ENCODE measurements around the gene TDRKH. TPM values are rescaled to one million over a fixed set of nuclear protein-coding genes. Genes with fewer than 3 reads are reported as not detected.

Gene TDRKH
- total RNA-seq, 4 donors from 2014 or later = 4.0 to 8.7 (median 6.1) TPM

GRCh38 chr1:151819976-151820623 lies 29.8 kb upstream of the TDRKH start:
- peaks cover 0 to 15% (median 0%) of the 10 kb centered on the region in 4 donors for H3K36me3 ChIP-seq
- DNase-seq (ENCODE audit: extremely low spot score) = no peak
- TF ChIP-seq POLR2AphosphoS5 (IDR thresholded peaks at IDR 0.05) (no peak), POLR2A (IDR thresholded peaks at IDR 0.05; ENCODE audit: low read depth) (no peak), EP300 (IDR thresholded peaks at IDR 0.05) (no peak)
- TF ChIP-seq, protein P1, sequence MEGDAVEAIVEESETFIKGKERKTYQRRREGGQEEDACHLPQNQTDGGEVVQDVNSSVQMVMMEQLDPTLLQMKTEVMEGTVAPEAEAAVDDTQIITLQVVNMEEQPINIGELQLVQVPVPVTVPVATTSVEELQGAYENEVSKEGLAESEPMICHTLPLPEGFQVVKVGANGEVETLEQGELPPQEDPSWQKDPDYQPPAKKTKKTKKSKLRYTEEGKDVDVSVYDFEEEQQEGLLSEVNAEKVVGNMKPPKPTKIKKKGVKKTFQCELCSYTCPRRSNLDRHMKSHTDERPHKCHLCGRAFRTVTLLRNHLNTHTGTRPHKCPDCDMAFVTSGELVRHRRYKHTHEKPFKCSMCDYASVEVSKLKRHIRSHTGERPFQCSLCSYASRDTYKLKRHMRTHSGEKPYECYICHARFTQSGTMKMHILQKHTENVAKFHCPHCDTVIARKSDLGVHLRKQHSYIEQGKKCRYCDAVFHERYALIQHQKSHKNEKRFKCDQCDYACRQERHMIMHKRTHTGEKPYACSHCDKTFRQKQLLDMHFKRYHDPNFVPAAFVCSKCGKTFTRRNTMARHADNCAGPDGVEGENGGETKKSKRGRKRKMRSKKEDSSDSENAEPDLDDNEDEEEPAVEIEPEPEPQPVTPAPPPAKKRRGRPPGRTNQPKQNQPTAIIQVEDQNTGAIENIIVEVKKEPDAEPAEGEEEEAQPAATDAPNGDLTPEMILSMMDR (IDR thresholded peaks at IDR 0.05) = no peak
- no peak overlapping the region for H3K27ac ChIP-seq (replicated peaks in 1 of 4)
- intact Hi-C loops (cut with DNase I) = no loop called here
- WGBS = 74% methylated on average over 7 of the region's 7 CpGs
- peaks cover 0 to 3% (median 0%) of the 10 kb centered on the region in 4 donors for H3K4me1 ChIP-seq
- no peak overlapping the region for H3K4me3 ChIP-seq
- no peaks in the 10 kb centered on the region for H3K9me3 ChIP-seq
- peaks cover 0 to 18% (median 0%) of the 10 kb centered on the region in 4 donors for H3K27me3 ChIP-seq

- intact Hi-C loops (cut with DNase I) = no loop called here
- peaks cover 0 to 18% (median 0%) of the 10 kb centered on the region in 4 donors for H3K27me3 ChIP-seq
- WGBS = 88% methylated on average over 12 of the region's 12 CpGs
Observed at GRCh38 chr1:151819227-151819835, 29.0 kb upstream of the TDRKH start.

GRCh38 chr1:151817353-151817730 lies 27.0 kb upstream of the TDRKH start:
- intact Hi-C loops (cut with DNase I) = no loop called here
- Histone ChIP-seq H3K4me3 (no peak overlapping the region), H3K27me3 (peaks cover 0 to 13% (median 0%) of the 10 kb centered on the region in 4 donors), H3K9me3 (no peaks in the 10 kb centered on the region), H3K36me3 (peaks cover 0 to 23% (median 0%) of the 10 kb centered on the region in 4 donors), H3K27ac (replicated peaks in 1 of 4) (no peak overlapping the region), H3K4me1 (peaks cover 0 to 3% (median 0%) of the 10 kb centered on the region in 4 donors)
- DNase-seq (ENCODE audit: extremely low spot score) = no peak
- TF ChIP-seq, protein P1 (IDR thresholded peaks at IDR 0.05) = no peak
- TF ChIP-seq EP300 (IDR thresholded peaks at IDR 0.05) = no peak
- no peak for TF ChIP-seq POLR2AphosphoS5 (IDR thresholded peaks at IDR 0.05)
- no peak for TF ChIP-seq POLR2A (IDR thresholded peaks at IDR 0.05; ENCODE audit: low read depth)
- WGBS = 66% methylated on average over 7 of the region's 7 CpGs

More at GRCh38 chr1:151819227-151819835, 29.0 kb upstream of the TDRKH start:
- H3K4me1 ChIP-seq = peaks cover 0 to 3% (median 0%) of the 10 kb centered on the region in 4 donors
- H3K4me3 ChIP-seq = no peak overlapping the region
- peaks cover 0 to 20% (median 0%) of the 10 kb centered on the region in 4 donors for H3K36me3 ChIP-seq
- TF ChIP-seq EP300 (IDR thresholded peaks at IDR 0.05) (no peak), POLR2AphosphoS5 (IDR thresholded peaks at IDR 0.05) (no peak), POLR2A (IDR thresholded peaks at IDR 0.05; ENCODE audit: low read depth) (no peak)
- TF ChIP-seq, protein P1 (IDR thresholded peaks at IDR 0.05) = no peak
- DNase-seq (ENCODE audit: extremely low spot score) = no peak
- H3K27ac ChIP-seq (replicated peaks in 1 of 4) = no peak overlapping the region
- H3K9me3 ChIP-seq = no peaks in the 10 kb centered on the region

DNA sequence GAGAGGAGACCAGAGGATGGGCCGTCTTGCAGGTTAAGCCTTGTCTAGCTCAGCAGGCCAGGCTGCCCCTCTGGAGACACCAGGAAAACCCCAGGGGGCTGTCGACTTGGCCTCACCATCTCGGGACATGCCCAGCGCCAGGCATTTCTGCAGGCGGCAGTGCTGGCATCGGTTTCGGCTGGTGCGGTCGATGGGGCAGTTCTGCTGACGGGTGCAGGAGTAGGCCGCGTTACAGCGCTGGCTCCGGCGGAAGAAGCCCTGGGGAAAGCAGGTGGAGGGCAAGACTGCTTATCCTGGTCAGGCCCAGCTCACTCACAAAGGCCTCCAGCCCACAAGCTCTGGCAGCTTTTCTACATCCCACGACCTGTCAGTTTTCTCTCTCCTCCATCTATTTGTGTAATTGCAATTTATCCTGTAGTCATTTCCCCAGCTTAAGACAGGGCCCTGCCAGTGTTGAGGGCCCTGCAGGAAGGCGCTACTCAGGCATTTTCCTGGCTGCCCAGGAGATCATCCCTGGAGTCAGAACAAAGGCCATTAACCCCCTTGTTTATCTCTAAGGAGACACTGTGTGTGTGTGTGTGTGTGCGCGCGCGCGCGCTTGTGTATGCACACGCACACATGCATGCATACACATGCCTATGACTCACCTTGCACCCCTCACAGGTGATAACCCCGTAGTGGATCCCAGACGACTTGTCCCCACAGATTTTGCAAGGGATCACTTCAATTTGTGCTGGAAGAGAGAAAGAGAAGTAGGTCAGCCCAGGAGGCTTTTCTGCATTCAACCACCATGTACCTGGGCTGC lies 26.4 kb upstream of the TDRKH start:
- Histone ChIP-seq H3K4me1 (peaks cover 0 to 3% (median 0%) of the 10 kb centered on the region in 4 donors), H3K4me3 (no peak overlapping the region), H3K9me3 (no peaks in the 10 kb centered on the region), H3K27me3 (peaks cover 0 to 8% (median 0%) of the 10 kb centered on the region in 4 donors), H3K36me3 (peaks cover 0 to 23% (median 0%) of the 10 kb centered on the region in 4 donors), H3K27ac (replicated peaks in 1 of 4) (no peak overlapping the region)
- TF ChIP-seq, protein P1 (IDR thresholded peaks at IDR 0.05) = no peak
- no peak for TF ChIP-seq POLR2AphosphoS5 (IDR thresholded peaks at IDR 0.05)
- no peak for TF ChIP-seq EP300 (IDR thresholded peaks at IDR 0.05)
- TF ChIP-seq POLR2A (IDR thresholded peaks at IDR 0.05; ENCODE audit: low read depth) = no peak
- no peak for DNase-seq (ENCODE audit: extremely low spot score)
- 65% methylated on average over 14 of the region's 26 CpGs for WGBS
- intact Hi-C loops (cut with DNase I) = no loop called here

All from esophagus muscularis mucosa (tissue), 4 donors.